ACC112 (cell line): ENCODE data around the gene PDIA6.
"Not testable (repeated sequence)": the region's sequence is repeated elsewhere in the genome, so short reads cannot be mapped to it uniquely, and the experiment has no call there.

ENCODE experiments used
- H2AFZ ChIP-seq: fragments of 200-600 bp; sonication (generic); one replicate; pipeline ENCODE4 v1.6.0; 2017; ENCODE audit warnings: antibody characterized with exemption, low read length; ENCODE audit not compliant: unreplicated experiment
- H3K27ac ChIP-seq: fragments of 200-600 bp; sonication (generic); 2 replicates; pipeline ENCODE4 v1.5.1; 2014; ENCODE audit warnings: low read depth, mild to moderate bottlenecking, antibody characterized with exemption, low read length, moderate library complexity
- H3K27me3 ChIP-seq: fragments of 200-600 bp; sonication (generic); 2 replicates; pipeline ENCODE4 v1.6.1; 2014; ENCODE audit warnings: mild to moderate bottlenecking, antibody characterized with exemption, low read length, moderate library complexity, mixed read lengths; ENCODE audit not compliant: insufficient read depth
- H3K36me3 ChIP-seq: fragments of 200-600 bp; sonication (generic); 2 replicates; pipeline ENCODE4 v1.6.1; 2016; ENCODE audit warnings: mild to moderate bottlenecking, antibody characterized with exemption, low read length, moderate library complexity, mixed read lengths; ENCODE audit not compliant: insufficient read depth
- H3K4me1 ChIP-seq: fragments of 200-600 bp; sonication (generic); one replicate; pipeline ENCODE4 v1.6.1; 2016; ENCODE audit warnings: low read length, mixed read lengths; ENCODE audit not compliant: insufficient read depth, unreplicated experiment, control insufficient read depth
- H3K4me3 ChIP-seq: fragments of 200-600 bp; sonication (generic); 2 replicates; pipeline ENCODE4 v1.5.1; 2014; ENCODE audit warnings: mild to moderate bottlenecking, low read depth, low read length
- H3K79me2 ChIP-seq: fragments of 200-600 bp; sonication (generic); one replicate; pipeline ENCODE4 v1.6.0; 2016; ENCODE audit warnings: low read length; ENCODE audit not compliant: control insufficient read depth, unreplicated experiment, insufficient read depth

PDIA6 gene

GRCh38 chr2:10780821-10781220, 31.8 kb downstream of the PDIA6 start:
- peaks cover 27% of the 10 kb centered on the region for H3K36me3 ChIP-seq
- H3K27ac ChIP-seq: not testable (repeated sequence)

DNA sequence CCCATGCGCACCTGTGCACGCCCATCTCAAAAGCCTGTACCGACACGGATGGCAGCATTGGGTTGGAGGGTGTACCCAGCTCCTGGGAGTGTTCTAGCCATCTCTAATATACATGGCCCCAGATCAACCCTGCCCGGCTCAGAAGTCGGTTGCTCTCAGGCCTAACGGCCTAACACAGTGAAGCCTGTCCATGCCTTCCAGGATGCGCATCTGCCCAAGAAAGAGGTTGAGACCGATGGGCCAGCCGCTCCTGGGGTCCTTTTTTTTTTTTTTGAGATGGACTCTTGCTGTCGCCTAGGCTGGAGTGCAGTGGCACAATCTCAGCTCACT, 32.1 kb downstream of the PDIA6 start:
- Histone ChIP-seq H3K79me2 (no peaks in the 10 kb centered on the region), H3K36me3 (peaks cover 26% of the 10 kb centered on the region)

More at GRCh38 chr2:10780821-10781220, 31.8 kb downstream of the PDIA6 start:
- not testable (repeated sequence) for H3K27me3 ChIP-seq, H3K4me1 ChIP-seq, H2AFZ ChIP-seq, H3K4me3 ChIP-seq, H3K79me2 ChIP-seq

DNA sequence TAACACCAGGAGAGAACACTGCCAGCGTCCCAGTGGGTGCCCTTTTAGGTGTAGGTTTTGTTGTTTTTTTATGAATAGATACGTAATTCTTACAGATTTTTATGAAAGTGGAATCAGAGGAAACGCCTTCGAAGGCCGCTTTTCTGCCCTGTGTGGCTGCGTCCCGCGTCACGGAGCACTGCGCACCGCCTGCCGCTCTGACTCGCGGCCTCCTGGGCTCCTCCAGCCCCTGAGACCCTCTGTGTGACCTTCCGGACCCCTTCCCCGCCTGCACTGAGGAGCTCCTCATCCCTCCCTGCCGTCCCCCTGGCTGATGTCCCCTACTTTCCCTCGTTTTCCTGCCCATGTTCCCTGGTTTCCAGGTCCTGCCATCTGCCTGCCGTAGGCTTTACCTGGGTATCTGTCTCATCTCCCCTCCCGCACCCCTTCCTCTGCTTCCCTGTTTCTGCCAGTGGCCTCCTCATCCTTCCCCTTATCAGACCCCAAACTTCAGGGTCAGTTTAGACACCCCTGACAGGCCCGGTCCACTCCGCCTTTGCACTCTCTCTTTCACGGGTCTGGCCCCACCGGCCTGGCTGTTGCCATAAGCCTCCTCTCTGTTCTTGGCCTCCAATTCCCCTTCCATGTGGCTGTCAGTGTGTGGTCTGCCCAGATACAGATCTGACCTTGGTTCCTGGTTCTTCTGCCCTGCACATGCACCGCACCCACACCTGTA, 32.7 kb downstream of the PDIA6 start:
- Histone ChIP-seq H3K4me3 (no peak overlapping the region), H3K27me3 (no peaks in the 10 kb centered on the region), H2AFZ (no peak overlapping the region), H3K4me1 (peaks cover 6% of the 10 kb centered on the region), H3K36me3 (peaks cover 21% of the 10 kb centered on the region), H3K79me2 (no peaks in the 10 kb centered on the region), H3K27ac (no peak overlapping the region)

More for the DNA sequence above, 32.1 kb downstream of the PDIA6 start:
- Histone ChIP-seq H3K27ac (no peak overlapping the region), H3K4me3 (no peak overlapping the region), H2AFZ (no peak overlapping the region), H3K27me3 (no peaks in the 10 kb centered on the region), H3K4me1 (peaks cover 6% of the 10 kb centered on the region)

DNA sequence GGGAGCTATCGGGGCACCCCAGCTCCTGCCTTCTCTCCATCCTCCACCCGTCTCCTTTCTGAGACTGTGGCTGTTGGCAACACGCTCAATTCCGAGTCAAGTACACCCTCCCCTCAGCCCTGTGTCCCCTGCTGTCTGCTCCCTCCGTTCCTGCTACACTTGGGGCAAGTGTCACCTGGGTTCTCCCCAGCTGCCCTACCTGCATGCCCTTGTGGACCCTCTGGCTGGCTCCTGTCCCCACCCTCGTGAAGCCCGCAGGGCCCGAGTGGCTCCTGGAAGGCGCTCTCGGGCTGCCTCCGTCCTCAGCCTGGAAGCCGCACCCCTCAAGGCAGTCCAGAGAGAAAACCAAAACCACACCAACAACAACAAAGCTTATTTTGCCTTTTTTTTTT, 33.9 kb downstream of the PDIA6 start:
- Histone ChIP-seq H3K4me3 (no peak overlapping the region), H3K27ac (no peak overlapping the region), H3K36me3 (peaks cover 10% of the 10 kb centered on the region; the same call in 1 of the 2 replicates), H3K4me1 (peaks cover 3% of the 10 kb centered on the region), H3K27me3 (no peaks in the 10 kb centered on the region), H2AFZ (no peak overlapping the region), H3K79me2 (no peaks in the 10 kb centered on the region)

- peaks cover 8% of the 10 kb centered on the region; the same call in 1 of the 2 replicates for H3K36me3 ChIP-seq
- no peak overlapping the region for H3K27ac ChIP-seq
- no peak overlapping the region for H2AFZ ChIP-seq
- H3K4me1 ChIP-seq: no peaks in the 10 kb centered on the region
- H3K4me3 ChIP-seq: no peak overlapping the region
- no peaks in the 10 kb centered on the region for H3K79me2 ChIP-seq
- H3K27me3 ChIP-seq: no peaks in the 10 kb centered on the region
These were observed 34.5 kb downstream of the PDIA6 start for GRCh38 chr2:10777842-10778723.

DNA sequence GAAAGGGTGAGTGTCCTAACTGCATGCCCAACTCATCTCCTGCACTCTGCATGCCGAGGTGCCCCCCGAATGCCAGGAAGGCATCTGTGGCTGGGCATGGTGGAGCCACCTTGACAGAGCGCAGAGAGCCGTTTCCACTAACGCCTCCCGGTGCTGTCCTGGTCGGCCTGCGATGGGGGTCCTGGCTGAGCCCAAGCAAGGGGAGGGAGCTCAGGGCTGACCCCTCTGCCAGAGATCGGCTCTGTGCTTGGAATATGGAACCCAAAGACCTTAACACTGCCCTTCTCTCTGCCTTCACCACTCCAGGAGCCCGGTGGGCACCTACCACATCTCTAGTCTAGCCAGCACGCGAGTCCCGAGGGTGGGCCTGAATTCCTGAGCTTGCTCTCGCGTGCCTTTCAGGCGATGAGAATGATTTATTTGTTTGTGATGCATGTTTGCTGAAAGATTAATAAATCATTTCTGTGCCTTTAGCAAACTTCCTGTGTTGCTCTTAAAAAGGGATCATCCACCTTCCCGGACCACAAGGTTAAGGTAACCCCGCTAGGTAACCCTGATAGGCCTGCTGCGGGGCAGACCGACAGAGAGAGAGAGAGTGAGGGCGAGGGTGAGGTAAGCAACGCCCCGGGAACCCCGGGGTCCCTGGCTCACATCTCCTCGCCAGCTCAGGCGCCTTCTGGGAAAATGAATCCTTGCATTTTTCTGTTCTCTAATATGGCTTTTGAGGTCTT, 35.3 kb downstream of the PDIA6 start:
- H3K27ac ChIP-seq: no peak overlapping the region

GRCh38 chr2:10776231-10776977, 36.2 kb downstream of the PDIA6 start:
- H3K36me3 ChIP-seq: peaks cover under 1% of the 10 kb centered on the region; the same call in 1 of the 2 replicates
- H3K4me1 ChIP-seq: no peaks in the 10 kb centered on the region
- H3K4me3 ChIP-seq: no peak overlapping the region
- no peaks in the 10 kb centered on the region for H3K27me3 ChIP-seq
- H3K27ac ChIP-seq: no peak overlapping the region
- H2AFZ ChIP-seq: no peak overlapping the region
- no peaks in the 10 kb centered on the region for H3K79me2 ChIP-seq

More for the DNA sequence above, 35.3 kb downstream of the PDIA6 start:
- Histone ChIP-seq H3K4me3 (no peak overlapping the region), H2AFZ (no peak overlapping the region), H3K79me2 (no peaks in the 10 kb centered on the region), H3K27me3 (no peaks in the 10 kb centered on the region), H3K4me1 (no peaks in the 10 kb centered on the region), H3K36me3 (peaks cover 5% of the 10 kb centered on the region; the same call in 1 of the 2 replicates)

- H2AFZ ChIP-seq: no peak overlapping the region
- H3K27ac ChIP-seq: no peak overlapping the region
- no peak overlapping the region for H3K4me3 ChIP-seq
- H3K27me3 ChIP-seq: no peaks in the 10 kb centered on the region
- no peaks in the 10 kb centered on the region for H3K4me1 ChIP-seq
- no peaks in the 10 kb centered on the region for H3K79me2 ChIP-seq
- no peaks in the 10 kb centered on the region for H3K36me3 ChIP-seq
These were observed 36.8 kb downstream of the PDIA6 start for GRCh38 chr2:10775831-10776230.

DNA sequence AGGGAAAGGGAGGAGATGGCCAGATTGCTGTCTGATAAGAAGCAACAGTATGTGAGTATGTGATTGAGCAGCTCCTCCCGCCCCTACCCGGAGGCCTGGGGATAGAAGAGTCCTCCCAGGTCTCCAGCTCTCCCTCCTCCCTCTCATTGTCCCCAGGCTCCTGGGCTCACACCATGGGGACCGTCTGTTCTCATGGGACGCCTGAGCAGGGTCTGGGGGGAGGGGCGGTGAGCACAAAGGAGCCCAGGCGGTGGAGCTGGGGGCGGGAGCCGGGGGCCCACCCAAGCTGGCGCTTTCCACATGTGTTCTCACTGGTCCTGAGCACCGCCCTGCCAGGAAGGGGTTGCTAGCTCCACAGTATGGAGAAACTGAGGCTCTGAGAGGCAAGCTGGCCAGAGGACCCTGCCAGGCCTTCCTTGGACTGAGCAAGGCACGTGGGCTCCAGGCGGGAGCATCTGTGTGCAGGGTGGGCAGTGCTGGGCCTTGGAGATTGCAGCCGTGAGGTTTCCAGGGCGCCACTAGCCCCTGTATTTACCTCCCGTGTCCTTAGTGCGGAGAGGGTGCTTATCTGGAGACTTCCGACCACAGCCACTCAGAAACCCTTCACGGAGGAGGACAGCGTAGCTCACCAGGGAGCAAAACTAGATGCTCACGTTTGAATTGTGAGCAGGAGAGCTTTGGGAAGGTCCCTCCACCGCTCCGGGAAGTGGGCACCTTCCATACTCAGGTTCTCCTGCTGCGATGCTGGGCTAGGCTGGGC, 37.4 kb downstream of the PDIA6 start:
- Histone ChIP-seq H3K4me1 (no peaks in the 10 kb centered on the region), H3K27me3 (no peaks in the 10 kb centered on the region), H3K36me3 (no peaks in the 10 kb centered on the region), H3K4me3 (no peak overlapping the region), H3K79me2 (no peaks in the 10 kb centered on the region), H2AFZ (no peak overlapping the region), H3K27ac (no peak overlapping the region)
